ENCODE measurements around the gene CSRP3.

- no peak for TF ChIP-seq CTCF (IDR thresholded peaks at IDR 0.05 in 4 of 5, conservative IDR thresholded peaks at IDR 0.05 in 1 of 5)
- TF ChIP-seq POLR2A (IDR thresholded peaks at IDR 0.05), result no peak
These were observed 16.2 kb downstream of the CSRP3 start for GRCh38 chr11:19185516-19186052.

Measured in gastrocnemius medialis (tissue), 4 donors.